H9 (cell line): ENCODE measurements around the gene PCDH9. TPM values are rescaled to one million over a fixed set of nuclear protein-coding genes. Genes with fewer than 3 reads are reported as not detected.

Experiments used
- DNase-seq: peaks from one replicate; pipeline ENCODE4 v3.0.0-alpha.2; 2017
- H2AFZ ChIP-seq: one replicate; pipeline ENCODE4 v1.6.1; 2013; ENCODE audit warnings: mild to moderate bottlenecking, low read length, control low read depth, moderate library complexity
- H2AK5ac ChIP-seq: 2 replicates; pipeline ENCODE4 v1.6.1; 2013; ENCODE audit warnings: low read length, control low read depth, mixed read lengths; ENCODE audit not compliant: insufficient read length
- H2BK120ac ChIP-seq: one replicate; pipeline ENCODE4 v1.6.1; 2013; ENCODE audit warnings: low read depth, mild to moderate bottlenecking, low read length, control low read depth, inconsistent platforms; ENCODE audit not compliant: poor library complexity, severe bottlenecking
- H2BK12ac ChIP-seq: 2 replicates; pipeline ENCODE4 v1.6.1; 2013; ENCODE audit warnings: low read length, control low read depth, mixed read lengths, low read depth; ENCODE audit not compliant: insufficient read length
- H2BK15ac ChIP-seq: 2 replicates; pipeline ENCODE4 v1.6.1; 2013; ENCODE audit warnings: low read depth, low read length, control low read depth
- H2BK20ac ChIP-seq: one replicate; pipeline ENCODE4 v1.6.1; 2013; ENCODE audit warnings: low read depth, mild to moderate bottlenecking, low read length, control low read depth, inconsistent platforms; ENCODE audit not compliant: poor library complexity, severe bottlenecking
- H2BK5ac ChIP-seq: 2 replicates; pipeline ENCODE4 v1.6.1; 2013; ENCODE audit warnings: low read length, control low read depth, mixed read lengths; ENCODE audit not compliant: insufficient read length
- H3K14ac ChIP-seq: 2 replicates; pipeline ENCODE4 v1.6.1; 2013; ENCODE audit warnings: low read length, control low read depth; ENCODE audit not compliant: insufficient read depth
- H3K18ac ChIP-seq: 2 replicates; pipeline ENCODE4 v1.6.1; 2013; ENCODE audit warnings: low read depth, mild to moderate bottlenecking, mixed read lengths, low read length, control low read depth; ENCODE audit not compliant: insufficient read length
- H3K23ac ChIP-seq: 2 replicates; pipeline ENCODE4 v1.6.1; 2013; ENCODE audit warnings: low read length, control low read depth, mixed read lengths, low read depth; ENCODE audit not compliant: insufficient read length
- H3K23me2 ChIP-seq: 2 replicates; pipeline ENCODE4 v1.6.1; 2013; ENCODE audit warnings: low read depth, mild to moderate bottlenecking, mixed read lengths, low read length, control low read depth; ENCODE audit not compliant: insufficient read length, poor library complexity, severe bottlenecking
- H3K27ac ChIP-seq: 2 replicates; pipeline ENCODE4 v1.5.1; 2013; ENCODE audit warnings: low read length, control low read depth, mixed read lengths, low read depth; ENCODE audit not compliant: insufficient read length
- H3K27me3 ChIP-seq: 2 replicates; pipeline ENCODE4 v1.6.1; 2013; ENCODE audit warnings: low read length, control low read depth, inconsistent platforms; ENCODE audit not compliant: insufficient read depth
- H3K4ac ChIP-seq: 2 replicates; pipeline ENCODE4 v1.6.1; 2013; ENCODE audit warnings: low read depth, mild to moderate bottlenecking, control low read depth, inconsistent platforms, low read length, moderate library complexity
- H3K4me1 ChIP-seq: 2 replicates; pipeline ENCODE4 v1.6.1; 2013; ENCODE audit warnings: low read length, control low read depth, inconsistent platforms; ENCODE audit not compliant: insufficient read depth
- H3K4me2 ChIP-seq: 2 replicates; pipeline ENCODE4 v1.6.1; 2013; ENCODE audit warnings: low read length, control low read depth, mixed read lengths; ENCODE audit not compliant: insufficient read length, insufficient read depth
- H3K56ac ChIP-seq: 2 replicates; pipeline ENCODE4 v1.6.1; 2013; ENCODE audit warnings: low read depth, mild to moderate bottlenecking, mixed read lengths, low read length, control low read depth; ENCODE audit not compliant: insufficient read length
- H3K79me1 ChIP-seq: 2 replicates; pipeline ENCODE4 v1.6.1; 2013; ENCODE audit warnings: low read depth, mild to moderate bottlenecking, moderate library complexity, low read length, control low read depth, inconsistent platforms; ENCODE audit not compliant: insufficient read depth, poor library complexity, severe bottlenecking
- H3K79me2 ChIP-seq: 2 replicates; pipeline ENCODE4 v1.6.1; 2013; ENCODE audit warnings: low read length, control low read depth, inconsistent platforms; ENCODE audit not compliant: insufficient read depth
- H3K9ac ChIP-seq: 2 replicates; pipeline ENCODE4 v1.6.1; 2013; ENCODE audit warnings: low read length, control low read depth, mixed read lengths; ENCODE audit not compliant: insufficient read length; ENCODE audit errors: extremely low read depth
- H3K9me3 ChIP-seq: one replicate; pipeline ENCODE4 v1.6.1; 2013; ENCODE audit warnings: low read depth, low read length, inconsistent platforms; ENCODE audit not compliant: control insufficient read depth
- H3T11ph ChIP-seq: one replicate; pipeline ENCODE4 v1.6.1; 2013; ENCODE audit warnings: mild to moderate bottlenecking, low read length, control low read depth, inconsistent platforms
- H4K20me1 ChIP-seq: one replicate; pipeline ENCODE4 v1.6.1; 2013; ENCODE audit not compliant: control insufficient read depth, insufficient read length, insufficient read depth
- H4K5ac ChIP-seq: 2 replicates; pipeline ENCODE4 v1.6.1; 2013; ENCODE audit warnings: low read depth, mild to moderate bottlenecking, mixed read lengths, low read length, control low read depth; ENCODE audit not compliant: insufficient read length
- H4K8ac ChIP-seq: replicated peaks from 2 replicates; pipeline ENCODE4 v1.6.1; 2013; ENCODE audit warnings: low read length, control low read depth, mixed read lengths, low read depth; ENCODE audit not compliant: insufficient read length
- H4K91ac ChIP-seq: 2 replicates; pipeline ENCODE4 v1.6.1; 2013; ENCODE audit warnings: low read depth, mild to moderate bottlenecking, moderate library complexity, mixed read lengths, low read length, control low read depth; ENCODE audit not compliant: insufficient read length
- H3K27ac Mint-ChIP-seq, 3 experiments: 2 replicates in 2 of 3; 3 replicates in 1 of 3; pipeline ENCODE4 v1.8.0; 2020 to 2021; ENCODE audit warnings: mixed read lengths in 3 of 3, mild to moderate bottlenecking in 1 of 3, moderate library complexity in 1 of 3
- H3K27me3 Mint-ChIP-seq: 2 replicates; pipeline ENCODE4 v1.8.0; 2021; ENCODE audit warnings: low read depth, mild to moderate bottlenecking, moderate library complexity, mixed read lengths
- H3K36me3 Mint-ChIP-seq, 3 experiments: 2 replicates in 2 of 3; 3 replicates in 1 of 3; pipeline ENCODE4 v1.8.0; 2020 to 2021; ENCODE audit warnings: low read depth in 3 of 3, mixed read lengths in 3 of 3; ENCODE audit not compliant: insufficient read depth in 1 of 3
- H3K4me1 Mint-ChIP-seq, 2 experiments: 2 replicates each; pipeline ENCODE4 v1.8.0; 2020; ENCODE audit warnings: mixed read lengths in 2 of 2
- H3K4me3 Mint-ChIP-seq, 2 experiments: 2 replicates in 1 of 2; 3 replicates in 1 of 2; pipeline ENCODE4 v1.8.0; 2020 to 2021; ENCODE audit warnings: mild to moderate bottlenecking in 2 of 2, mixed read lengths in 2 of 2, moderate library complexity in 1 of 2
- H3K9me3 Mint-ChIP-seq, 2 experiments: 2 replicates in 1 of 2; 3 replicates in 1 of 2; pipeline ENCODE4 v1.8.0; 2020; ENCODE audit warnings: mild to moderate bottlenecking in 2 of 2, mixed read lengths in 2 of 2, moderate library complexity in 1 of 2
- WGBS: extraction: QIAGEN DNeasy Blood & Tissue Kit; methylation state at CpG from one replicate; pipeline ENCODE4 v1.1.7; 2013; ENCODE audit warnings: missing lambda C conversion rate, low lambda C conversion rate, mixed read lengths; ENCODE audit not compliant: insufficient read length; ENCODE audit errors: extremely low coverage; 5-methylcytosine and 5-hydroxymethylcytosine counted together
- total RNA-seq: library from RNA; stranded (reverse); gene quantifications from 2 replicates; pipeline ENCODE4 v1.2.1, GENCODE V29; 2021
- TF ChIP-seq, protein P1 (sequence below): fragments of 200-600 bp; sonication (generic); conservative IDR thresholded peaks from 3 replicates; pipeline ENCODE4 v1.8.0; 2021; ENCODE audit warnings: antibody characterized with exemption, mild to moderate bottlenecking

PCDH9 gene
- total RNA-seq, 1 experiment from 2014 or later = 0.11 TPM

DNA sequence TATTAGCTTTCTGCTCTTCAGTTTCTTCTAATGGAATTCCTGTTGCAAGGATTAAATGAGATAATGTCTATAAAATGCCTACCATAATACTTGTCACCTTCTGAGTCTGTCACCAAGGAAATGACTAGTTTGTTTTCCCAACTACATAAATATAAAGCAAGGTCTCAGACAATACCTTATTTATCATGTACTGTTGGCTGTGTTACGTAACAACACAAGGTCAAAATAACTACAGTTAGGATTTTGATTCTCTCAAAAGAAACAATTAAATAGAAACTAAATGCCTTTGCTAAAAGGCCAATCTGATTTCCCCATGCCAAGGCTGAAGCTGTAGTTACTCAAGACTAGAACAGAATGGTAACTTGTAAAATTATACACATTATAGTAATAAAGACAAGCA lies 134.5 kb downstream of the PCDH9 start:
- H3K27me3 ChIP-seq = no peaks in the 10 kb centered on the region
- Mint-ChIP-seq H3K27me3 (no peaks in the 10 kb centered on the region), H3K4me1 (peaks cover 0 to 2% of the 10 kb centered on the region in 2 experiments; a peak in 2 of 4 replicates), H3K27ac (no peak overlapping the region), H3K9me3 (no peaks in the 10 kb centered on the region), H3K36me3 (no peaks in the 10 kb centered on the region), H3K4me3 (no peak overlapping the region)
- no peak overlapping the region for H2AFZ ChIP-seq
- H4K20me1 ChIP-seq = no peaks in the 10 kb centered on the region
- no peak overlapping the region for H3K9ac ChIP-seq
- no peaks in the 10 kb centered on the region for H3K9me3 ChIP-seq
- H3K14ac ChIP-seq = no peak overlapping the region
- no peaks in the 10 kb centered on the region for H3K4me1 ChIP-seq
- H2BK5ac ChIP-seq = no peak overlapping the region
- TF ChIP-seq, protein P1, sequence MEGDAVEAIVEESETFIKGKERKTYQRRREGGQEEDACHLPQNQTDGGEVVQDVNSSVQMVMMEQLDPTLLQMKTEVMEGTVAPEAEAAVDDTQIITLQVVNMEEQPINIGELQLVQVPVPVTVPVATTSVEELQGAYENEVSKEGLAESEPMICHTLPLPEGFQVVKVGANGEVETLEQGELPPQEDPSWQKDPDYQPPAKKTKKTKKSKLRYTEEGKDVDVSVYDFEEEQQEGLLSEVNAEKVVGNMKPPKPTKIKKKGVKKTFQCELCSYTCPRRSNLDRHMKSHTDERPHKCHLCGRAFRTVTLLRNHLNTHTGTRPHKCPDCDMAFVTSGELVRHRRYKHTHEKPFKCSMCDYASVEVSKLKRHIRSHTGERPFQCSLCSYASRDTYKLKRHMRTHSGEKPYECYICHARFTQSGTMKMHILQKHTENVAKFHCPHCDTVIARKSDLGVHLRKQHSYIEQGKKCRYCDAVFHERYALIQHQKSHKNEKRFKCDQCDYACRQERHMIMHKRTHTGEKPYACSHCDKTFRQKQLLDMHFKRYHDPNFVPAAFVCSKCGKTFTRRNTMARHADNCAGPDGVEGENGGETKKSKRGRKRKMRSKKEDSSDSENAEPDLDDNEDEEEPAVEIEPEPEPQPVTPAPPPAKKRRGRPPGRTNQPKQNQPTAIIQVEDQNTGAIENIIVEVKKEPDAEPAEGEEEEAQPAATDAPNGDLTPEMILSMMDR = no peak
- no peak overlapping the region for H3K4ac ChIP-seq
- no peak overlapping the region for H3K27ac ChIP-seq
- H3K18ac ChIP-seq = no peak overlapping the region
- no peaks in the 10 kb centered on the region for H3K23me2 ChIP-seq
- no peak overlapping the region for H2BK15ac ChIP-seq
- H3K79me1 ChIP-seq = no peaks in the 10 kb centered on the region
- no peak overlapping the region for H2BK12ac ChIP-seq
- H3K79me2 ChIP-seq = no peaks in the 10 kb centered on the region
- no peak overlapping the region for H4K8ac ChIP-seq
- no peak overlapping the region for H4K5ac ChIP-seq
- no peak overlapping the region for H4K91ac ChIP-seq
- no peak overlapping the region for H2BK120ac ChIP-seq
- H3K56ac ChIP-seq = no peak overlapping the region
- H3K23ac ChIP-seq = no peak overlapping the region
- H2AK5ac ChIP-seq = no peak overlapping the region
- no peak overlapping the region for H2BK20ac ChIP-seq
- no peak overlapping the region for H3T11ph ChIP-seq
- no peak overlapping the region for H3K4me2 ChIP-seq
- WGBS = no CpG with 5 or more reads among the region's 1 CpG
- no peak for DNase-seq
